ENCODE results near the gene GSTM4.
"Not testable (repeated sequence)": the region's sequence is repeated elsewhere in the genome, so short reads cannot be mapped to it uniquely, and the experiment has no call there.

GSTM4 gene

DNA sequence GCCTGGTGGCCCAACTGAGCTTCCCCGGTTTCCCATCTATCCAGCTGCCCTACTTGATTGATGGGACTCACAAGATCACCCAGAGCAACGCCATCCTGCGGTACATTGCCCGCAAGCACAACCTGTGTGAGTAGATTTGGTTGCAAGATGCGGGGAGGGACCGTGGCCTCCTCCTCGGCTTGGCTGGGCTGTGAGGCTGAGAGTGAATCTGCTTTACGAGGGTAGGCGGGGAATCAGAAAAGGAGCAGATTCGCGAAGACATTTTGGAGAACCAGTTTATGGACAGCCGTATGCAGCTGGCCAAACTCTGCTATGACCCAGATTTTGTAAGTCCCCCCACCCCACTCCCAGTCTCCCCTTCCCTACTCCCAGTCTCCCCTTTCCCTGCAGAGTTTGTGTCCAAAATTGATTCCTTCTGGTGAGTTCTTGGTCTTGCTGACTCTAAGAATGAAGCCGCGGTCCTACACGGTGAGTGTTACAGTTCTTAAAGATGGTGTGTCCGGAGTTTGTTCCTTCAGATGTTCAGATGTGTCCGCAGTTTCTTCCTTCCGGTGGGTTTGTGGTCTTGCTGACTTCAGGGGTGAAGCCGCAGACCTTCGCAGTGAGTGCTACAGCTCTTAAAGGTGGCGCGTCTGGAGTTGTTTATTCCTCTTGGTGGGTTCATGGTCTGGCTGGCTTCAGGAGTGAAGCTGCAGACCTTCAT is 13.5 kb downstream of the GSTM4 start:
- DNase-seq, result peak; percentile 45

DNA sequence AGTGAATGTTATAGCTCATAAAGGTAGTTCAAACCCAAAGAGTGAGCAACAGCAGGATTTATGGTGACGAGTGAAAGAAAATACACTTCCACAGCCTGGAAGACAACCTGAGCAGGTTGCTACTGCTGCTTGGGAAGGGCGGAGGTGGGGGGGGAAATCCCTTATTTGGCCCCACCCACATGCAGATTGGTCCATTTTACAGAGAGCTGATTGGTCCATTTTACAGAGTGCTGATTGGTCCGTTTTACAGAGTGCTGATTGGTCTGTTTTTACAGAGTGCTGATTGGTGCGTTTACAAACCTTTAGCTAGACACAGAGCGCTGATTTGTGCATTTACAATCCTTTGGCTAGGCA is 14.0 kb downstream of the GSTM4 start:
- DNase-seq, result not testable (repeated sequence)

DNA sequence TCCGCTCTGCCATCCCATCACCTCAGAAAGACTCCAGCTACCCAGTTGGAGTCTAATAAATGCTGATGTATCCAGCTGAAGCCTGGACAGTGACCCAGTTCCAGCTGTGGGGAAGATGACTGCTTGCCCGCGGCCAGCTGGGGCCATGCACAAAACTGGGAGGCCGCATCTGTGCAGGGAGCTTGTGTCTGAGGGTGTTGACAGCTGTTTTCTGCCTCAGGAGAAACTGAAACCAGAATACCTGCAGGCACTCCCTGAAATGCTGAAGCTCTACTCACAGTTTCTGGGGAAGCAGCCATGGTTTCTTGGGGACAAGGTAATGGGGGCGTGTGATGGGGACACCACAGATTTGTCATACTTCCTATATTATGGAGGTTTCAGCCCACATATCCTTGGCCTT is 15.2 kb downstream of the GSTM4 start:
- no peak for DNase-seq

DNA sequence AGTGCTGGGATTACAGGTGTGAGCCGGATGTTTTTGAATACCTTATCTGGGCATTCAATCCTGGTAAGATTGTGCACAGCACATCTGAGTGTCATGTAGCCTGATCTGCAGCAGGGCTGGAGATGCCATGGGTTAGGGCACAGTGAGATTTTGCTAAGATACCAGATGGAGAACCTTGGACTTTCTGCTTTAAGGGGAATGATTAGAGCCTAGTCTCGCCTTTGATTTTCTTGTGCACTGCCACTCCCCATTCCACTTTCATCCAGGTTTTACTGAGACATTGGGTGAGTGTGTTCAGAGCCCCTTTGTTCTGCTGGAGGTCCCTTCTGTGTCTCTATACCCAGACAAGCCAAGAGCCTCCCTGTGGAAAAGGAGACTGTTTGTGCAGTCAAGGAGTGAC is 18.0 kb downstream of the GSTM4 start:
- not testable (repeated sequence) for DNase-seq

DNA sequence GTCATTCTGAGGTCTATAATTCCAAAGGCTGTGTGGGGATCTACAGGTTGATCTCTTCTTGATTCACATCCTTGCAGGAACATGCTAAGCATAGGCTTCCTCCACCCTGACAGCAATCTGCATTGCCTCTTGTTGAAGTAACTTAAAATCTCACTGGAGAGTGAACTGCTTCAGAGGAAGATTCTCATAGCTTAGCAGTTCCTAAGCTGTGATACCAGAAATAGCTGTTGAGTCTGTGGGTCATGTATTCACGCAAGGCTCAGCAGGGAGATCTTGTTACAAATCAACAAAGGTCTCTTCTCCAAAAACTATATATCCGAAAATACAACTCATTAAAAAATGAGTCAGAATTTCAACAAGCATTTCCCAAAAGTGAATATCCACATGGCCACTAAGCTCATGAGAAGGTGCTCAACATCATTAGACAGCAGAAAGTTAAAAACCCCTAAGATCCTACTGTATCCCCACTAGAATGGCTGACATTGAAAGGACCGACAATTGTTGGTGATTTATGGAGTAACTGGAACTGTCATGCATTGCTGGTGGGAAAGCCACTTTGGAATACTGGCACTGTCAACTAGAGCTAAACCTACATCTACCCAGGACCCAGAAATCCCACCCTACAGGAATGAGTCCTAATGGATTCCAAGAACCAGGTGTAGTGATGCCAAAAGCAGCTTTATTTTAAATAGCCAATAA is 20.9 kb downstream of the GSTM4 start:
- DNase-seq, result not testable (repeated sequence)

DNA sequence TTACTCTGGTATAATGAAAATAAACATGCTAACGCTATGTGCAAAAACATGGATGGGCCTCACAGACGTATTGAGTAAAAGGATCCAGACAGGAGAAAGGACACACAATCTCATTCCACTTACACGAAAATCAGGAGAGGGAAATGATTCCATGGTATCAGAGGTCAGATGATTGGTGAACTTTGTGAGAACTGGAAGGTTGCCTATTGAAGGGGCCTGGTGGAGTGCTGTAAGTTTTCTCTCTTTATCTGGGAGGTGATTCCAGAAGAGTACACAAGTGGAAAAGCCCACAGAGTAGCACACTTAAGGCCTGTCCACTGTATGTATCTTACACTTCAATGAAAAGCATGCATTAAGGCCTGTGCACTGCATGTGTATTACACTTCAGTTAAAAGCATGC is 21.6 kb downstream of the GSTM4 start:
- DNase-seq, result no peak

DNA sequence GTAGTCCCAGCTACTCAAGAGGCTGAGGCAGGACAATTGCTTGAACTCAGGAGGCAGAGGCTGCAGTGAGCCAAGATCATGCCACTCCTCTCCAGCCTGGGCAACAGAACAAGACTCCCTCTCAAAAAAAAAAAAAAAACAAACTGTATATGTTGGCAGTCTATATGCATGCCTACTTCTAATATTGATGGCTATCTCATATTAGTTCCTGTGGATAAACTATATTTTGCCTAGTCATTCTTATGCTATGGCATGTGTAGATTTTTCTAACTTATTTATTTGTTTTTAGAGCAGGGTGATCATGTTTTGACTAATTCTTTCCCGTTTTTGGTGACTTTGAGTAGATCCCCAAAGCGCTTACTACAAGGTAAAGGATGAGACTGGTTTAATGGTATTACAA is 22.7 kb downstream of the GSTM4 start:
- not testable (repeated sequence) for DNase-seq

DNA sequence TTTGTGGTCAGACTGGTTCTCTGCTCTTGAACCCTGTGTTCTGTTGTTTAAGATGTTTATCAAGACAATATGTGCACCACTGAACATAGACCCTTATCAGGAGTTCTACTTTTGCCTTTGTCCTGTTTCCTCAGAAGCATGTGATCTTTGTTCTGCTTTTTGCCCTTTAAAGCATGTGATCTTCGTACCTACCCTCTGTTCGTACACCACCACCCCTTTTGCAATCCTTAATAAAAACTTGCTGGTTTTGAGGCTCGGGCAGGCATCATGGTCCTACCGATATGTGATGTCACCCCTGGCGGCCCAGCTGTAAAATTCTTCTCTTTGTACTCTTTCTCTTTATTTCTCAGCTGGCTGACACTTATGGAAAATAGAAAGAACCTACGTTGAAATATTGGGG is 28.9 kb downstream of the GSTM4 start:
- not testable (repeated sequence) for DNase-seq

DNA sequence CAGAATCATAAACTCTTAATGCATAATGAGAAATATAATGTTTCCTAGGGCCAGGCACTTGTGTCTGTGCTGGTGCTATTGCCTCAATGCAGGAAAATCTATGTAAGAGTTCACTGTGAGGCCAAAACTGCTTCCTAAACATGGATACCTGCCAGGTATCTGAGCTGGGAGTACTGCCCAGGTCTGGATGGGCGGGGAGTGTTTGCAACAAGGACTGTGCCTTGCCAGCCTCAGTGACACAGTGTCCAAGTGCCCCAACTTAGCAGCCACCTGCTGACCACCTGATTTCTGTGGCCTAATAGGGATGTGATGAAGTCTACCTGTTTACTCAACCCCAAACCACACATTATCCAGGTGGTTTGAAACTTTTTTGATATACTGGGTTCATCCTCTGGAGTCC is 29.5 kb downstream of the GSTM4 start:
- not testable (repeated sequence) for DNase-seq

DNA sequence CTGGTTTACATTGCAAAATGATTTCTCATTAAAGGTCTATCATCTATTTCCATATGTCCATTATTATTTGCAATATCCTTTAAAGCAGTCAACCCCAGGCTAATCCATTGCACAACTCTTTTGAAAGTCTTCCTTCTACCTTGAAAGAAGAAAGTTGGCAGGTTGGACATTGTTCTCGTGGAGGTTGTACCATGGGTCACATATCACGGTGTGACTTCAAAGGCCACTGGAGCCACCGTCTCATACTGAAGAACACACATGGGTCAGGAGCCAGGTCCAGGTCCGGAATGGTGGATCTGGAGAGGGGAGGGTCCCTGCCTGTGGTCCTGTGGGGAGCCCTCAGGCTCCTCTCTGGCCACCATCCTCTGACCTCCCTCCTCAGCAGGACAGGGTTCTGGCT is 30.0 kb downstream of the GSTM4 start:
- DNase-seq, result not testable (repeated sequence)

DNA sequence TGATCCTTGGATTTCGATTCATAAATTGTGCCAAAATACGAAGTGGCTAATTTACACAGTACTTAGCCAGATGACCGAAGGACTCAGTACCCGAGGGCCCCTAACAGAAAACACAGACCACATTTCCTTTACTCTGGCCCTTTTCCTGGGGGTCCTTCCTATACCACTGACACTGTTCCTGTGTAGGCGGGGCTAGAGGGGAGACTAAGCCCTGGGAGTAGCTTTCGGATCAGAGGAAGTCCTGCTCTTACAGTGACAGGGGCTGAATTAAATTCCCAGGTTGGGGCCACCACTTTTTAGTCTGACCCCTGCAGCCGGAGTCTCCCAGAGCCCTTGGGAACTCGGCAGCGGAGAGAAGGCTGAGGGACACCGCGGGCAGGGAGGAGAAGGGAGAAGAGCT is 31.2 kb downstream of the GSTM4 start:
- DNase-seq, result not testable (repeated sequence)

DNA sequence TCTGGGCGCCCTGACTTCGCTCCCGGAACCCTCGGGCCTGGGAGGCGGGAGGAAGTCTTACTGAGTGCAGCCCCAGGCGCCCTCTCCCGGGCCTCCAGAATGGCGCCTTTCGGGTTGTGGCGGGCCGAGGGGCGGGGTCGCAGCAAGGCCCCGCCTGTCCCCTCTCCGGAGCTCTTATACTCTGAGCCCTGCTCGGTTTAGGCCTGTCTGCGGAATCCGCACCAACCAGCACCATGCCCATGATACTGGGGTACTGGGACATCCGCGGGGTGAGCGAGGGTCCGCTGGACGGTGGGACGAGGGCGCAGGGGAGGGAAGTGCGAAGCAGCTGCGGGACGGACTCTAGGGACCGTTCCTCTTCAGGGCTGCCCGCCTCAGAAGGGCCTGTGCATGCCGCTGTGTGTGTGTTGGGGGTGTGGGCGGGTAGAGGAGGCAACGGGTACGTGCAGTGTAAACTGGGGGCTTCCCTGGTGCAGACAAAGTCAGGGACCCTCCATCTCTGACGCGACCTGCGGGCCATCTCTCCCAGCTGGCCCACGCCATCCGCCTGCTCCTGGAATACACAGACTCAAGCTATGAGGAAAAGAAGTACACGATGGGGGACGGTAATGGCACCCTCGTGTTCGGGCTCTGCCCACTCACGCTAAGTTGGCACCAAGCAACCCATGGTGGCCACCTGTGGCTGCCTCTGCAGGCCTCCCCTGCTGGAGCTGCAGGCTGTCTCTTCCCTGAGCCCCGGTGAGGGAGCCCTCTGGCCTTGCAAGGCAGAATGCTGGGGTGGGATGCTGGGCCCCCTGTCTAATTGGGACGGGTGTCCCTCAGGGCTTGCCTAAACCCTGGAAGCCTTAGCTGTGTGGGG is 32.0 kb downstream of the GSTM4 start, which contains the start of gene GSTM1:
TSS of gene GSTM1 (plus strand) at position 177 of the 859 bp plus-strand sequence. CDS start at position 234, 57 bp downstream.
- no peak for DNase-seq

DNA sequence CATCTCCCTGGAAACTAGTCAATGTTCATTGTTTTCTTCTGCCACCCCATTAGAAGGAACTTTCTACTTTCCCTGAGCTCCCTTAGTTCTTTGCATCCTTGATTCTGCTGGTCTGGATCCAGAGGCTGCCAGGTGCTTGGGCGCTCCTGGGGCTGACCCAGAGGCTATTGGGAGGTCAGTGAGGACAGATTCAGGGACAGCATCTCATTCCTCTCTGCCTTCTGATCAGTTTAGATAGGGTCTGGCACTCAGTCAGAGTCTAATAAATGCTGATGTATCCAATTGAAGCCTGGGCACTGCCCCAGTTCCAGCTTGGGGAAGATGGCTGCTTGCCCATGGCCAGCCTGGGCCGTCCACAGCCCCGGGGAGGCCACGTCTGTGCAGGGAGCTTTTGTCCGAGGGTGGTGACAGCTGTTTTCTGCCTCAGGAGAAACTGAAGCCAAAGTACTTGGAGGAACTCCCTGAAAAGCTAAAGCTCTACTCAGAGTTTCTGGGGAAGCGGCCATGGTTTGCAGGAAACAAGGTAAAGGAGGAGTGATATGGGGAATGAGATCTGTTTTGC is 34.0 kb downstream of the GSTM4 start:
- no peak for DNase-seq

DNA sequence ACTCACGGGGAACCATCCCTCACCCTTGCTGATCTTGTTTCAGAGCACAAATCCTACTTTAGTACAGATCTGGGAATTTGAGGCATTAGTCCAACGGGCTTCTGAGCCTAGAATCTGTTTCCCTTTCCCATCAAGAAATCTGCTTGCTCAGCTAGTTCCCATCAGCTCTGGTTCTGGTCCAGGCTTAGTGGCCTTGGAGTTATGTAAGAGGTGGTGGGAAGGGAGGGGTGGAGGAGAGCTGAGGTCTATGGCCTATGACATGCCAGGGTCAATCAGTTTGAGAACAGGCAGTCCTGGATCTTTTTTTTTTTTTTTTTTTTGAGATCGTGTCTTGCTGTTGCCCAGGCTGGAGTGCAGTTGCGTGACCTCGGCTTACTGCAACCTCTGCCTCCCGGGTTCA is 35.9 kb downstream of the GSTM4 start:
- no peak for DNase-seq

DNA sequence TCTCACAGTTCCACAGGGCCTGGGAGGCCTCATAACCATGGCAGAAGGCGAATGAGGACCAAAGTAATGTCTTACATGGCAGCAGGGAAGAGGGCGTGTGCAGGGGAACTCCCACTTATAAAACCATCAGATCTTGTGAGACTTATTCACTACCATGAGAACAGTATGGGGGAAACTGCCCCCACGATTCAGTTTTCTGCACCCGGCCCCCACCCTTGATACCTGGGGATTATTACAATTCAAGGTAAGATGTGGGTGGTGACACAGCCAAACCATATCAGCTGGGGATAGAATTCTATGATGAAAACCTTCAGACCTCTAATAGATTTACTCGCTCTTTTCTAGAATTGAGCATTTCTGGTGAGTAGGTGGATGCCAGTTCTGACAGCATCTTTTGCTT is 38.5 kb downstream of the GSTM4 start:
- not testable (repeated sequence) for DNase-seq

DNA sequence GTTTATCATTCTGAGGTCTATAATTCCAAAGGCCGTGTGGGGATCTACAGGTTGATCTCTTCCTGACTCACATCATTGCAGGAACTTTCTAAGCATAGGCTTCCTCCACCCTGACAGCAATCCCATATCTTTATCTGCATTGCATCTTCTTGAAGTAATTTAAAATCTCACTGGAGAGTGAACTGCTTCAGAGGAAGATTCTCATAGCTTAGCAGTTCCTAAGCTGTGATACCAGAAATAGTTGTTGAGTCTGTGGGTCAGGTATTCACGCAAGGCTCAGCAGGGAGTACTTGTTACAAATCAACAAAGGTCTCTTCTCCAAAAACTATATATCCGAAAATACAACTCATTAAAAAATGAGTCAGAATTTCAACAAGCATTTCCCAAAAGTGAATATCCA is 39.2 kb downstream of the GSTM4 start:
- not testable (repeated sequence) for DNase-seq

DNA sequence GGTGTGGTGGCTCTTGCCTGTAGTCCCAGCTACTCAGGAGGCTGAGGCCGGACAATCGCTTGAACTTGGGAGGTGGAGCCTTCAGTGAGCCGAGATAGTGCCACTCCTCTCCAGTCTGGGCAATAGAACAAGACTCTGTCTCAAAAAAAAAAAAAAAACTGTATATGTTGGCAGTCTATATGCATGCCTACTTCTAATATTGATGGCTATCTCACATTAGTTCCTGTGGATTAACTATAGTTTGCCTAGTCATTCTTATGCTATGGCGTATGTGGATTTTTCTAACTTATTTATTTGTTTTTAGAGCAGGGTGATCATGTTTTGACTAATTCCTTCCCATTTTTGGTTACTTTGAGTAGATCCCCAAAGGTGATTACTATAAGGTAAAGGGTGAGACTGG is 41.2 kb downstream of the GSTM4 start:
- no peak for DNase-seq

DNA sequence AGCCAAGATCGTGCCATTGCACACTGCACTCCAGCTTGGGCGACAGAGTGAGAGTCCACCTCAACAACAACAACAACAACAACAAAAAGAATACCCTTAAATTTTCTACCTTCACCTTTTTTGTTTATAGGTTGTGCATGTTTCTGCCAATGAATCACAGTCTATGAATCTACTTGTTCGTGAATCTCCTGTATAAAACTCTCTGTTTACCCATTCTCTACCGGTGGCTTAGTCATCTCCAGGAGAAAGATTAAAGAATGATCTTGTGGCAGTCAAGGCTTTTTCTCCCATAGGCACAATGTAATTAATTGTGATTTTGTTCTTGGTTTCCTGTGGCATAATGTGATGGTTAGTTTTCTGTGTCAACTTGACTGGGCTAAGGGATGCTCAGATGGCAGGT is 42.0 kb downstream of the GSTM4 start:
- not testable (repeated sequence) for DNase-seq

DNA sequence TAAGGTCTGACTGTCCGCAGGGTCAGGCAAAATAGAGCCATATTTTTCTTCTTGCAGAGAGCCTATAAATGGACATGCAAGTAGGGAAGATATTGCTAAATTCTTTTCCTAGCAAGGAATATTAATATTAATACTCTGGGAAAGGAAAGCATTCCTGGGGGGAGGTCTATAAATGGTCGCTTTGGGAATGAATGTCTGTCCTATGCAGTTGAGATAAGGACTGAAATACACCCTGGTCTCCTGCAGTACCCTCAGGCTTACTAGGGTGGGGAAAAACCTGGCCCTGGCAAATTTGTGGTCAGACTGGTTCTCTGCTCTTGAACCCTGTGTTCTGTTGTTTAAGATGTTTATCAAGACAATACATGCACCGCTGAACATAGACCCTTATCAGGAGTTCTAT is 47.0 kb downstream of the GSTM4 start:
- DNase-seq, result not testable (repeated sequence)

DNA sequence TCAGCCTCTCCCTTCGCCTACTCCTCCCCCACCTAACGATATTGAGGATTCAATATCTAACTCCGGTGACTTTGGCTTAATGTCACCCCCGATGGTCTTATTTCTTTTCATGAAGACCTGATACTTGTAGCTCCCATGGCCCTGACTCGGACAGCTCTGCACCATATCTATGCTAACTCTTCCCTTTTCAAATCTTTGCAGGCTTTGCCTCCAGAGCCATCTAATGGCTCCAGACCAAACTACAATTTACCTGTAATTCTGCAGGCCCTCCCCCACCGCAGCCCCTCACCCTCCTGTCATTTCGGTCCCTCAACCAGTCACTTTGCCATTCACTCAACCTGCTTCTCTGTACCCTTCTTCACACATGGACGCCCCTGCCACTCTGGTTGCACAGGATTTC is 48.3 kb downstream of the GSTM4 start:
- DNase-seq, result no peak

DNA sequence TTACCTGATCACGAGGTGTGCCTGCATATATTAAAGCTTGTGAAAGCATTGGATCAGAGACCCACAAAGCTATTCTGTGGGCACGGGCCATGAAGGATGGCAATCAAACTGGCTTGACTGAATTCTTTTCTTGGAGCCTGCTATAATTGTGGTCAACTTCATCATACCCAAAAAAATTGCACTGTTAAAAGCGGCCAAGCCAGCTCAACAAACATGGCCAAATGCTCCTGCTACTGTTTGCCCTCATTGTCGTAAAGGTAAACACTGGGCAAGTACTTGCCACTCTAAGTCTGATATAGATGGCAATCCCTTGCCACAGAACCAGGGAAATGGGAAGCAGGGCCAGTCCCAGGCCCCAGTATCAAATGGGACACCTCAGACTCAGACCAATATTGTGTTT is 49.5 kb downstream of the GSTM4 start:
- no peak for DNase-seq

DNA sequence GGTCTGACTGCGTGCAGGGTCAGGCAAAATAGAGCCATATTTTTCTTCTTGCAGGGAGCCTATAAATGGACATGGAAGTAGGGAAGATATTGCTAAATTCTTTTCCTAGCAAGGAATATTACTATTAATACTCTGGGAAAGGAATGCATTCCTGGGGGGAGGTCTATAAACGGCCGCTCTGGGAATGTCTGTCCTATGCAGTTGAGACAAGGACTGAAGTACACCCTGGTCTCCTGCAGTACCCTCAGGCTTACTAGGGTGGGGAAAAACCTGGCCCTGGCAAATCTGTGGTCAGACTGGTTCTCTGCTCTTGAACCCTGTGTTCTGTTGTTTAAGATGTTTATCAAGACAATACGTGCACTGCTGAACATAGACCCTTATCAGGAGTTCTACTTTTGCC is 53.0 kb downstream of the GSTM4 start:
- not testable (repeated sequence) for DNase-seq

DNA sequence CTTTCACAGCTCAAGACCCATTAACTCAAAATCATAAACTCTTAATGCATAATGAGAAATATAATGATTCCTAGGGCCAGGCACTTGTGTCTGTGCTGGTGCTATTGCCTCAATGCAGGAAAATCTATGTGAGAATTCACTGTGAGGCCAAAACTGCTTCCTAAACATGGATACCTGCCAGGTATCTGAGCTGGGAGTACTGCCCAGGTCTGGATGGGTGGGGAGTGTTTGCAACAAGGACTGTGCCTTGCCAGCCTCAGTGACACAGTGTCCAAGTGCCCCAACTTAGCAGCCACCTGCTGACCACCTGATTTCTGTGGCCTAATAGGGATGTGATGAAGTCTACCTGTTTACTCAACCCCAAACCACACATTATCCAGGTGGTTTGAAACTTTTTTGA is 53.9 kb downstream of the GSTM4 start:
- not testable (repeated sequence) for DNase-seq
